ENCODE results near the gene KASH5.

- TF ChIP-seq EZH2 (IDR thresholded peaks at IDR 0.05; ENCODE audit: borderline replicate concordance, low read depth, low read length, poor library complexity, severe bottlenecking) = no peak
- no peak for TF ChIP-seq CTCF (conservative IDR thresholded peaks at IDR 0.05; ENCODE audit: low read depth, low read length)
These were observed 21.9 kb upstream of the KASH5 start for GRCh38 chr19:49366110-49366509.

Measured in A673 (cell line).